Activated naive CD8-positive, alpha-beta T cell treated with anti-CD3 and anti-CD28 coated beads, Interleukin-2, amount 10 ng/mL, durations not matched to agents 7 days and 5 days (primary cell): ENCODE data around the gene SSH3. TPM values are rescaled to one million over a fixed set of nuclear protein-coding genes. Genes with fewer than 3 reads are reported as not detected.

Experiments
- ATAC-seq: fragments of 150-1000 bp; cut with Tn5 transposase; one replicate; pipeline ENCODE4 v1.10.0; 2021; ENCODE audit warnings: low read depth, moderate library complexity
- POLR2A ChIA-PET: fragments of 350-600 bp; sonication (Branson Sonifier 250); formaldehyde crosslinking; loops from one replicate; lab custom pipeline; 2021; ENCODE audit warnings: antibody characterized with exemption; lab: Charles Lee
- DNase-seq: peaks from one replicate; pipeline ENCODE4 v3.0.0; 2021
- H3K27ac Mint-ChIP-seq: one replicate; pipeline ENCODE4 v1.8.0; 2022; ENCODE audit warnings: mild to moderate bottlenecking, mixed read lengths
- H3K27me3 Mint-ChIP-seq: one replicate; pipeline ENCODE4 v1.8.0; 2022; ENCODE audit warnings: mild to moderate bottlenecking, moderate library complexity, mixed read lengths
- H3K36me3 Mint-ChIP-seq: one replicate; pipeline ENCODE4 v1.8.0; 2021; ENCODE audit warnings: mild to moderate bottlenecking, mixed read lengths
- H3K4me1 Mint-ChIP-seq: one replicate; pipeline ENCODE4 v1.8.0; 2021; ENCODE audit warnings: mixed read lengths
- H3K4me3 Mint-ChIP-seq: one replicate; pipeline ENCODE4 v1.8.0; 2022; ENCODE audit warnings: mild to moderate bottlenecking, moderate library complexity, mixed read lengths
- H3K9me3 Mint-ChIP-seq: one replicate; pipeline ENCODE4 v1.8.0; 2021; ENCODE audit warnings: mixed read lengths
- total RNA-seq, 2 experiments: library from RNA; stranded (reverse); gene quantifications; one replicate each; pipeline ENCODE4 v1.2.3, GENCODE V29; 2021

Gene SSH3
- total RNA-seq, 2 experiments from 2014 or later: 24.6 to 27.0 TPM

DNA sequence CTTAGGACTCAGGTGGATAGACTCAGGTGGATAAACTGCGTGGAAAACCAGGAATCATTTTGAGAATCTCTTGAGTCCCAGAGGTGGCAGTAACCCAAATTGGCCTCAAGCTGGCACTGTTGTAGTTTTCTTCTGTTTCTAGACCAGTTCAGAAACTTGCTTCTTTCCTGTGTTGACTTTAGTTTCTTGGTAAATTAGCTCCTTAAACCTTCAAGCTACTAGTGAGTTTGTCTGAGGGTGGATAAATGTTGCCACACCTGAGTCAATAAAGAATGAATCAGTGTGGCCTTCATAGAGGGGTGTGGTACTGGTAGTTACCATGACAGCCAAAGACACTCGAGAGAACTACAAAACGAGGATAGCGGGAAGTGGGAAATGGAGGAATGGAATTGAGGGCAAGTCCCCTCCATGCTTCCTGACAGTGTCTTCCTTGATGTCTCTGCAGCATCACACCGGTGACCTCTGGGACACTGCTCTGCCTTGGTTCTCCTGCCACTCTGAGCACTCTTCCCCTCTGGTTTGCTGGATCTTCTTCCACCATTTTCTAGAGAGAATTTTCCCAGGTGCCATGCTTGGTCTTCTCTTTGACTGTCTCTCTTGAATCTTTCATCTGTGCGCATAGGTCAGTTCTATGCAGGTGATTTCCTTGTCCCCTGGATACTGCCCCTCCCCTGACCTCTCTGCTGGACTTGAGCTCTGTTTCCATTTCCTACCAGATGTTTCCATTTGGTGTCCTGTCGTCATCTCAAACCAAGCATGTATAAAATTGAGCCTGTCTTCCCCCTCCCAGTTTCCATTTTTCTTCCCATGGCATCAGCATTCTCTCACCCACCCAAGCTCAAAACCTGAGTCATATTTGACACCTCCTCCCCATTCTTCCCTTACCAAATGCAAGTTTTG lies 42.8 kb downstream of the SSH3 start:
- peak; percentile 57 for ATAC-seq
- no peaks in the 10 kb centered on the region for H3K36me3 Mint-ChIP-seq
- H3K9me3 Mint-ChIP-seq: no peaks in the 10 kb centered on the region
- no peak overlapping the region for H3K4me3 Mint-ChIP-seq
- peaks cover 29% of the 10 kb centered on the region for H3K4me1 Mint-ChIP-seq
- H3K27me3 Mint-ChIP-seq: no peaks in the 10 kb centered on the region
- no peak for DNase-seq
- peak overlapping the region; percentile 82 for H3K27ac Mint-ChIP-seq
- POLR2A ChIA-PET: interaction anchor here (0.6 to 1.1 kb wide), 6 partner anchors 15 to 106 kb away, joined by 3 read pairs; partner anchors contain the start of gene PTPRCAP

DNA sequence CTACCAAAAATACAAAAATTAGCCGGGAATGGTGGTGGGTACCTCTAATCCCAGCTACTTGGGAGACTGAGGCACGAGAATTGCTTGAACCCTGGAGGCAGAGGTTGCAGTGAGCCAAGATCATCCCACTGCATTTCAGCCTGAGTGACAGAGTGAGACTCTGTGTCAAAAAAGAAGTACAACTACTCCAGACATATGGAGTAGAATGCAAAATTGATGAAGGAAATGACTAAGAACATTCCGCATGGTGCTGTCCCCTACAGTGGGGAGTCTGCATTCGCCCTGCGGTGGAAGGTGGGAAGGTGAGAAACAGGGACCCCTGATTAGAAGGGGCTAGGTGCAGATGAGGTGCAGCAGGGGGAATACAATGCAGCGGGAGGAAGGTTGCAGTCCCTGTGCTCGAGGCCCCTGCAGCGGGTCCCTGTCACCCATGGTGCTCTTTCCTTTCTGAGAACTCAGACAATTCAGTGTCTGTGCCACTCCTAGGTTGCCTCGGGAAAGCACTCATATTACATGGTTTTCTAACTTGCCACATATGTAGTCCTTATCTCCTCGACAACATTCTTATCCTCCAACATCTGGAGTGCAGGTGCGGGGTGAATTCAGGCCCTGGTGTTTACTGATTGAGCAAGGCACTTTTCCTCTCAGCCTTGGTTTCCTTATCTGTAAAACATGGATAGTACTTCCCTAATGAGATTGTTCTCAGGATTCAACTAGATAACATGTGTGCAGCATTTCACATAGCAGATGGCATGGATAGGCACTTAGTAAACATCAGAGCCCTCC lies 44.8 kb downstream of the SSH3 start:
- Mint-ChIP-seq H3K4me3 (no peak overlapping the region), H3K36me3 (peaks cover 4% of the 10 kb centered on the region), H3K4me1 (peaks cover 36% of the 10 kb centered on the region), H3K9me3 (no peaks in the 10 kb centered on the region), H3K27me3 (no peaks in the 10 kb centered on the region), H3K27ac (no peak overlapping the region)
- DNase-seq: no peak
- no peak for ATAC-seq
- POLR2A ChIA-PET: no interaction called here

DNA sequence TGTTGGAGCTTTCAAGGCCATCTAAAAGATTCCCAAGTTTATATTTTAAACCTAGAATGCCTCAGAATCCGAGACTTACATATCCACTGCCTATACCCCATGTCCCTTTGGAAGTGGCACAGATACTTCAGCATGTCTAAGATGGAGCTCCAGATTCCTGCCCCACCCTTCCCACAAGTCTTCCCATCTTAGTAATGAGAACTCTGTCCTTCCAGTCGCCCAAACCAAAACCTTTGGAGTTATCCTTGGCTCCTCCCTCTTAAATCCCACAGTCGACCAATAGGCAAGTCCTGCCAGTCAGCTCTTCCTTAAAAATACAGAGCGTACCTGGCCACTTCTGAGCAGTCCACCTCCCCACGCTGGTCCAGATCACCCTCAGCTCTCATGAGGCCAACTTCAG lies 45.7 kb downstream of the SSH3 start:
- peaks cover 39% of the 10 kb centered on the region for H3K4me1 Mint-ChIP-seq
- peaks cover 4% of the 10 kb centered on the region for H3K36me3 Mint-ChIP-seq
- no peaks in the 10 kb centered on the region for H3K9me3 Mint-ChIP-seq
- DNase-seq (no peak), ATAC-seq (no peak)
- POLR2A ChIA-PET: interaction anchor here (0.6 to 1.7 kb wide), 2 partner anchors 33 kb away, joined by 3 to 6 read pairs; no protein-coding TSS in a partner anchor
- no peak overlapping the region for H3K27ac Mint-ChIP-seq
- H3K4me3 Mint-ChIP-seq: no peak overlapping the region
- no peaks in the 10 kb centered on the region for H3K27me3 Mint-ChIP-seq

DNA sequence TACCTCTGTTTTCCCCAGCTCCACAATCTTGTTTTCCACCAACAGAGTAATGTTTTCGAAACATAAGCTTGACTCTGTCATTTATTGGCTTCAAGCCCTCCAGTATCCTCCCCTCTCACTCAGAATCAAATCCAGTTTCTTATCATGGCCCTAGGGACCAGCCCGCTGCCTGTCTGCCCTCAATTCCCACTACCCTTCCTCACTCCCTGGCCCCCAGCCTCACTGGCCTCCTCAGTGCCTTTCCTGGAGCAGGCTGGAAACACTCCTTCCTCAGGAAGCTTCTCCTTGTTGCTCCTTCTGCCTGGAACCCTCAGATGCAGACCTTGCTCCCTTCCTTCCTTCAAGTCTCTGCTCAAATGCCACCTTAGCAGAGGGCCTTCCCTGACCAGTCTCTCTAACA lies 46.1 kb downstream of the SSH3 start:
- no peaks in the 10 kb centered on the region for H3K27me3 Mint-ChIP-seq
- no peak overlapping the region for H3K4me3 Mint-ChIP-seq
- POLR2A ChIA-PET: interaction anchor here (0.6 to 1.7 kb wide), 2 partner anchors 33 kb away, joined by 3 to 6 read pairs; no protein-coding TSS in a partner anchor
- ATAC-seq (no peak), DNase-seq (no peak)
- H3K36me3 Mint-ChIP-seq: peaks cover 4% of the 10 kb centered on the region
- H3K9me3 Mint-ChIP-seq: no peaks in the 10 kb centered on the region
- H3K4me1 Mint-ChIP-seq: peaks cover 38% of the 10 kb centered on the region
- H3K27ac Mint-ChIP-seq: no peak overlapping the region

DNA sequence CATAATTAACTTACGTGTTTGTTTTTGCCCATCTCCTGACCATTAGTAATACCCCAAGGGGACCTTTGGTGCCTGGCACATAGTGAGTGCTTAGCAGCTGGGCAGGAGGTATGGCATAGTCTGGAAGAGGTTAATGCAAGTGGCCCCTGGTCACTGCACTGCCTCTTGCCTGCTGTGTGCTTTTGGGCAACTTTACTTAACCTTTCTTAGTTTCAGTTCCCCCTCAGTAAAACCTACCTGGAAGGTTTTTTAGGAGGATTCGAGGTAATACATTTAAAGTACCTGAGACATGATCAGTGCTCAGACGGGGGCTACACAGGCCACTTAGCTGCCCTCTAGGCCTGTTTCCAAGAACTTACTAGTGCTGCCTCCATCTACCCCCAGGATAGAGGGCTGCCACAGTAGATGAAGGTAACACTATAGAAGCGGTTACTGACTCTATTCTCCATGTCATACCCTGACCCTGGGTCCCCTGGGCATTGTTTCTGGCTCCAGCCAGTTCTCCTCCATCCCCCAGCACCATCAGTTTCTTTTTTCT lies 46.7 kb downstream of the SSH3 start:
- peaks cover 4% of the 10 kb centered on the region for H3K36me3 Mint-ChIP-seq
- peaks cover 34% of the 10 kb centered on the region for H3K4me1 Mint-ChIP-seq
- ATAC-seq (no peak), DNase-seq (no peak)
- H3K27me3 Mint-ChIP-seq: no peaks in the 10 kb centered on the region
- POLR2A ChIA-PET: interaction anchor here (0.6 to 1.7 kb wide), 3 partner anchors 15 to 37 kb away, joined by 3 to 6 read pairs (median 6); no protein-coding TSS in a partner anchor
- no peak overlapping the region for H3K4me3 Mint-ChIP-seq
- no peaks in the 10 kb centered on the region for H3K9me3 Mint-ChIP-seq
- H3K27ac Mint-ChIP-seq: no peak overlapping the region

DNA sequence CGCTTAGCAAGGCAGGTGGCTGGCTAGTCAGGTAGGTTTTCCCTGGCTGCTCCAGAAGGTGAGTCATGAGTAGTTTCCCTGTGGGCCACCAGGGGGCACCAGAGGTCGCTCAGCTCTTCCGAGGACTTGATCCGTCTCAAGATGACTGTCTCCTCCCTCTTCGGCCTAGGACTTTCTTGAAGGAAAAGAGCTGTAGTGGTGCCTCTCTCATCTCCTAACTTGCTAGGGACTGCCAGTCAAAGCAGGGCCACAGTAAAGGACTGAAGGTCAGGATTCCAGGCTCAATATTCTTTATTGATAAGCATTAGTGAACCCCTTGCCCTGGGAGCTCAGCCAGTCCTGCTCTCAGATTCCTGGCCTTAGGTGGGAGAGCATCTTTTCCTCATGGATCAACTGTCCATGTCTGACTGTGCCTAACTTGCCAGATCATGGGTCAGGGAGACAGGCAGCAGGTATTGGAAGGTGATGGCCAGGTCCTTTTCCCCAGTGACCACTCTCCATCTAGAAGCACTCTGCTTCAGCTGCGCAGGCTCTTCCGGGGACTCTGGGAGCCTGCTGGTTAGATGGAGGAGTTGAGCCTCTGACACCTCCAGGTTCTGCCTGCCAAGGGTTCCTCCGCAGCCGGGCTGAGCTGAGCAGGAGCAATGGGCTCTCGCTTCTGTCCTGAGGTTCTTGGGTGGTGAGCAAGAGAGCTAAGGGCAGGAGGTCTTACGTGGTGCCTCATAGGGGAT lies 48.1 kb downstream of the SSH3 start:
- Mint-ChIP-seq H3K27ac (peak overlapping the region; percentile 77), H3K36me3 (peaks cover 4% of the 10 kb centered on the region), H3K9me3 (no peaks in the 10 kb centered on the region), H3K4me3 (peak overlapping the region; percentile 64), H3K27me3 (no peaks in the 10 kb centered on the region), H3K4me1 (peaks cover 25% of the 10 kb centered on the region)
- ATAC-seq: no peak
- POLR2A ChIA-PET: interaction anchor here (0.6 to 4.8 kb wide), 14 partner anchors 11 to 270 kb away, joined by 3 to 42 read pairs (median 4); partner anchors contain the start of genes CLCF1, GRK2 and PTPRCAP
- peak; percentile 73 for DNase-seq

DNA sequence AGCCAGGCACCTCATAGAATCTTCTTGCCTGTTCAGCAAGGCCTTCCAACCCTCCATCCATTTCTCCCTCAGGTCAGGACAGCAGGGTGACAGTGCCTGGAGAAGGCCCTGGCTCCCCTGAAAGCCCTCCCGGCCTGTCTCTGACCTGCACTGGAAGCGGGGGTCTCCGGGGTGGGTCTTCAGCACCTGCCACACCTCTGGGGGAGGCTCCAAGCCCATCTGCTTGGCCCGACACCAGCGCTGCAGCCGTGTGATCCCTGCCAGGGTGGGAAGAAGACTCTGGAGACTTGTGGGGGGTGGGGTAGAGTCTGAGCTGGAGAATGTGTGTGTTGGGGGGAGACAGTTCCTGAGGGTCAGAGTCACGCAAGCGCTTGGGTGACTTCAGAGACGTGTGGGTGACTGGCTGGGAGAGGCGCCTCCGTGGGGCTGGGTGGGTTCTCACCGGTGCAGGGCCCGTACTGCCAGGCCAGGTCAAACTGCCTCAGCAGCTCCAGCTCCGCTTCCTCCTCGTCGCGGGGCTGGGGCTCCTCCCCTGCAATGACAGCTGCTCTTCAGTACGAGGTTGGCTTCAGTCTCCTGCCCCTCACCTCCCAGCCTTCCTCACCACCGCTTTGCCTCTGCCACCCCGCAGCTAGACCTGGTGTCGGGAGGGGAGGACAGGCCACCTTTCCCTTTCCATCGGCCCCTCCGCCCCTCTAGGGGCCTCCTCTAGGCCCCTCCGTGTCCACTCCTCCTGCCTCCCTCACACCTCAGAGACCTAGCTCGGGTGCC lies 49.4 kb downstream of the SSH3 start:
- Mint-ChIP-seq H3K4me1 (peaks cover 29% of the 10 kb centered on the region), H3K9me3 (no peaks in the 10 kb centered on the region), H3K4me3 (peak overlapping the region; percentile 98), H3K36me3 (peaks cover 4% of the 10 kb centered on the region), H3K27ac (peak overlapping the region; percentile 100), H3K27me3 (no peaks in the 10 kb centered on the region)
- ATAC-seq: peak; percentile 60
- DNase-seq: no peak
- POLR2A ChIA-PET: interaction anchor here (0.6 to 4.8 kb wide), 36 partner anchors 8 to 223 kb away, joined by 3 to 42 read pairs (median 6); partner anchors contain the start of genes AIP, ANKRD13D, CLCF1 and GRK2

DNA sequence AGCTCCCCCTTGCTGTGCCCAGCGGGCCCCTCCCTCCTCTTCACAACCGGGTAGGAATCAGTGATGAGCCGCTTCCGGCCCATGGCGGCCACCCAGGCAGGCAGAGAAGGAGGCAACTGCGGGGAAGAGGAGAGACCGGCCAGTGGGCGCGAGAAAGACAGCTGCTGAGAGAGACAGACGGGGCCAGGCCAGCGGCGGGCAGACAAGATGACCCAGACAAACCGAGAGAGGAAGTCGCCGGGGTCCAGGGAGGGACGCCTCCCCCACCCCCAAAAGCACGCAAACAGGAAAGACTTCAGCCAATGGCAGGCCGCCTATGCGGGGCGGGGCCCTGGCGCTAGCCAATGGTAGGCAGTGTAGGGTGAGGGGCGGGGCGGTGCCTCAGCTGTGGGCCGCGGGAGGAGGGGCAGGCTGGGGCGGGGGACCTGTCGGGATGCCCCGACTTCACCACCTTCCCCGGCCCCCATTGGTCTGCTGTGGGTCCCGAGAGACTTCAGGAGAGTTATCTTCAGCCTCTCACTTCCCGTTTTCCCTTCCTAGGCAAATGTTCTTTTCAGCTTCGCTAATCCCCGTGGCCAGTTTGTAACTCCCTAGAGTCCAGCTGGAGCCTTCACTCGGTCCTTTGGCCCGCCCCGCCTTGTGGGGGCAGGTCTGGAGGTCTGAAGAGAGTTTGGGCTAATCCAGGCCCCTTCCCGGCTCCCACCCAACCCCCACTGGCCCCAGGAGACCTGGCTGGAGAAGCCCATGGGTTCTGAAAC lies 50.2 kb downstream of the SSH3 start, which contains the start of gene POLD4:
Gene POLD4 (minus strand): TSS at position 230 of the 758 bp plus-strand sequence. CDS start 147 bp downstream, at position 83.
- H3K4me1 Mint-ChIP-seq: peaks cover 29% of the 10 kb centered on the region
- peak within 1 kb of the TSS; percentile 100 for H3K27ac Mint-ChIP-seq
- POLR2A ChIA-PET: interaction anchor here (0.5 to 4.8 kb wide), 36 partner anchors 9 to 224 kb away, joined by 3 to 42 read pairs (median 6); partner anchors contain the start of genes AIP, ANKRD13D, CLCF1 and PITPNM1
- H3K9me3 Mint-ChIP-seq: no peaks in the 10 kb centered on the region
- no peaks in the 10 kb centered on the region for H3K27me3 Mint-ChIP-seq
- H3K4me3 Mint-ChIP-seq: peak within 1 kb of the TSS; percentile 98
- peaks cover 4% of the 10 kb centered on the region for H3K36me3 Mint-ChIP-seq
- peak; percentile 87 for ATAC-seq
- DNase-seq: peak; percentile 95

DNA sequence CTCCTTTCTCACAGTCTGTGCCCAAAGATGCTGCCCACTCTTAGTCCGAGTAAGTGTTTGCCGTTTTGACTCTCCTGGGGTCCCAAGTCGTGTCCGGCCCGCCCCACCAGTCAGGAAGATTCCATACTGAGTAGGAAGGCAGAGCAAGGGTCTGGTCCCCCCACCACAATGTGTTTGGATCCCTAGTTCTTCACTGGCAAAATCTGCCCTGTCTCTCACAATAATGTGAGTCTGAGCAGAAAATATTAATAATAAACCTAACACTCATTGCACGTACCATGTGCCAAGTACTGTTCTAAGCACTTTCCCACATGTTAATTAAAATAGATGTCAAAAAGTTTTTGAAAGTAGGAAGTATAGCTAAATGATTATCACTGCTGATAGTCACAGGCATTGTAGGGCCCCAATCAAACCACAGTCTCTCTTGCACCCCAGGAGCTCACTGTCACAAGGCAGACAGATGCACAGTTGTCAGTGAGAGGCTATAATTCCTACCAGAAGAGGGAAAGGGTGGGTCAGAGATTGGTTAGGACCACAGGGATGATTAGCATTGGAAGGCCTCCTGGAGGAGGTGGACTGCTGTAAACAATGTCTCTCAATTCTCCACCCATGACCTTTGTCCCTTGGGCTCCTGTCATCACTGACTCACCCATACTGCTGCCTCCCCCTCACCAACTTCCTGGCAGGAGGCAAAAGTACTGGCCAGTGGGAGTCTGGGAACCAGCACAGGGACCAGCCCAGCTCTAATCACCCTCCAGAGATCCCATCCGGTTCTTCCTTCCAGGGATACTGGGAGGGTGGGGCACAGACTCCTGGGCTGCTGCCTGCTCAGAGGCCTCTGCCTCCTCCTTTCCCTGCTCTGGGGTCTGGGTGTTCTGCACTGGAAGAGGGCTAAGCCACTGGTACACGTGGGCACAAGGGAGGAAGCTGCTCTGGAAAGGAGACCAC lies 51.0 kb downstream of the SSH3 start:
- H3K9me3 Mint-ChIP-seq: no peaks in the 10 kb centered on the region
- H3K4me3 Mint-ChIP-seq: peak overlapping the region; percentile 98
- POLR2A ChIA-PET: interaction anchor here (0.5 to 4.8 kb wide), 24 partner anchors 8 to 199 kb away, joined by 3 to 42 read pairs (median 9); partner anchors contain the start of genes ANKRD13D, CLCF1, PITPNM1 and PPP1CA
- peak overlapping the region; percentile 100 for H3K27ac Mint-ChIP-seq
- DNase-seq (no peak), ATAC-seq (no peak)
- peaks cover 4% of the 10 kb centered on the region for H3K36me3 Mint-ChIP-seq
- H3K27me3 Mint-ChIP-seq: no peaks in the 10 kb centered on the region
- peaks cover 25% of the 10 kb centered on the region for H3K4me1 Mint-ChIP-seq

DNA sequence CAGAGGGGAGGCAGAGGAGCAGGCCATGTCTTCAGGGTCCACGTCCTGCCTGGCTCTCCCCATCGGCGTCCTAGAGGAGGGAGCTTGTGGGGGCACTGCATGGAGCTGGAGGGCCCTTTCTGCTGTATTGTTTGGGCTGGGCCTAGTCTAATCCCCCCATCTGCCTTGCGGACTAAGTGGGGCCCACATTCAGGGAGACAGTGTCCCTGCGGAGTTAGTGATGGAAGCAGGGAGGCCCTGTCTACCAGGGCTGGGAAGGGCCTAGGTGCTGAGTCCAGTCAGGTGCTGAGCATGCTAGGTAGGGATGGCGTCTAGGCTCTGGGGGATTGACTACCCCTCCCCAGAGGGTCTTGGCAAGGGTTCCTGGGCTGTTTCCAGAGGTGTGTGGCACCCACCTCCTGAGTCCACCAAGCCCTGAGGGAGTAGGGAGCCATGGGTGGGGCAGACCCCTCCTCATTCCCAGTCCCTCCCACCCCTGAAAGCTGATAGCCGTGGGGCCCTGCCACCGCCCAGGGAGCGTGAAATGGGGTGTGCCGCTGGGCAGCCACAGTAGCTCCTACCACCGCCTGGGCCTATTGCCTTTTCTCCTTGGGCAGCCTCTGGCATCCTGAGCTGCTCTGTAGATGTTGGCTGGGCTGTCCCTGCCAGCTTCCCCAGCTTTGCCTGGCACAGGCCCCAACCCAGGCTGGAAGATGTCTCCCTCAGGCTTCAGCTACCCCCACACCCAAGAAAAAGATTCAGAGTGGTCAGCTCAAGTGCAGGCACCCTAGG lies 51.9 kb downstream of the SSH3 start:
- H3K36me3 Mint-ChIP-seq: peaks cover 4% of the 10 kb centered on the region
- POLR2A ChIA-PET: interaction anchor here (0.5 to 4.8 kb wide), 8 partner anchors 17 to 150 kb away, joined by 5 to 42 read pairs (median 28); partner anchors contain the start of genes CLCF1, PITPNM1, PPP1CA and PTPRCAP
- no peak for ATAC-seq
- peaks cover 2% of the 10 kb centered on the region for H3K27me3 Mint-ChIP-seq
- H3K4me3 Mint-ChIP-seq: no peak overlapping the region
- H3K27ac Mint-ChIP-seq: peak overlapping the region; percentile 100
- peaks cover 25% of the 10 kb centered on the region for H3K4me1 Mint-ChIP-seq
- H3K9me3 Mint-ChIP-seq: no peaks in the 10 kb centered on the region
- DNase-seq: no peak
